Measurements from ENCODE around the gene PGPEP1. TPM values are rescaled to one million over a fixed set of nuclear protein-coding genes. Genes with fewer than 3 reads are reported as not detected.

Gene PGPEP1, protein sequence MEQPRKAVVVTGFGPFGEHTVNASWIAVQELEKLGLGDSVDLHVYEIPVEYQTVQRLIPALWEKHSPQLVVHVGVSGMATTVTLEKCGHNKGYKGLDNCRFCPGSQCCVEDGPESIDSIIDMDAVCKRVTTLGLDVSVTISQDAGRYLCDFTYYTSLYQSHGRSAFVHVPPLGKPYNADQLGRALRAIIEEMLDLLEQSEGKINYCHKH
- total RNA-seq, result 100 to 1,000 TPM; 105 to 109 TPM
- long read RNA-seq, full-length matches to known transcripts, result 7 of 42 reads
- long read RNA-seq, partial matches to known transcripts, result 0 of 42 reads
- long read RNA-seq, other reads (novel, unspliced or antisense), result 35 of 42 reads

DNA sequence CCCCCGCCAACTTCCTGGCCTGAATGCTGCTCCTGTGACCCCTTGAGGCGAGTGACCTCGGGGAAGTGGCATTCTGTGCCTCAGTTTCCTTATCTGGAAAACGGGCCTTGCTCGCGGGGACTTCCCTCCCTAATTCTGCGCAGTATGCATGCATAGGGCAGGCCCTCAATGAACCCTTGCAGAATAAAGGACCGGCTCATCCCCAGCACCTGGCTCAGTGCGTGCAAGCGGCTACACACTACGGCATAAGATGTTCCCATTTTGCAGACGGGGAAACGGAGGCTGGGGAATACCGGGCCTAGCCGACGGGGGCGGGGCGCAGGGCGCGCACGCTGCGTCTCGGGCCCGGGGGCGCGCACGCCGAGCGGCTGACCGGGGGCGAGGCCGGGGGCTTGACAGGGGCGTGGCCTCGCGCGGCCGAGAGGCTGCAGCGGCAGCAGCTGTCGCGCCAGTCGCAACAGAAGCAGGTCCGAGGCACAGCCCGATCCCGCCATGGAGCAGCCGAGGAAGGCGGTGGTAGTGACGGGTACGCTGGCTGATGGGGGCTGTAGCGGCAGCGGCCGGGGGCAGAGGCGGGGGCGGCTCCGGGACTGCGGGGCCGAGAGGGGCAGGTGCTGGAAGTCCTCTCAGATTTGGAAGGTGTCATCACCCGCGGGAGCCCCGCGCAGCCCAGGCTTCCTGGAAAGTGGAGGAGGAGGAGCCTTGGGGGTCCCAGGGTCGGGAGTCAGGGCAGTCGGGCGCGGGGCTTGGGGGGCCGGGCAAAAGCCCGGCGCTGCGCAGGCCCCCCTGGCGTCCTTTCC is at the start of gene PGPEP1:
PGPEP1 (plus strand) TSS at position 409 of the 800 bp plus-strand sequence; CDS start at position 493, 84 bp downstream.
- intact Hi-C loops (cut with DNase I, micrococcal nuclease), result no loop called here
- DNase-seq (peak; percentile 75 to 91), ATAC-seq (peak; percentile 85)

DNA sequence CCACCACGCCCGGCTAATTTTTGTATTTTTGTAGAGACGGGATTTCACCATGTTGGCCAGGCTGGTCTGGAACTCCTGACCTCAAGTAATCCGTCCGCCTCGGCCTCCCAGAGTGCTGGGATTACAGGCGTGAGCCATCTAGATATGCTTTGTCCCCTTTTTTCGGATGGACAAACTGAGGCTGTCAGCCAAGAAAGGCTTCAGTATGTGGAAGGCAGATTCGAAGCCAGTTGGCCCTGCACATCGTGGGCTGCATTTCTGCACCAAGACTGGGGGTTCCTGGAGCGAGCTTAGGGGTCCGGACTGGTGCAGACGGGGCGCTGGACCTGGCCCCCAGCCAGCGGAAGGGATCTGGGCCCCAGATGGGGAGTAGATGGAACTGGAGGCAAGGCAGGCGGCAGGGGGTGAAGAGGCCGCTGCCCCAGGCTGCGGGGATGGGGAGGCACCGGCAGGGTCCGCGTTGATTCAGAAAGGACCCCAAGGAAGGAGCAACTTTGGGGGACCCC is 49.3 kb upstream of the PGPEP1 start:
- intact Hi-C loops (cut with DNase I, micrococcal nuclease), result no loop called here
- DNase-seq, result no peak
- ATAC-seq, result no peak

DNA sequence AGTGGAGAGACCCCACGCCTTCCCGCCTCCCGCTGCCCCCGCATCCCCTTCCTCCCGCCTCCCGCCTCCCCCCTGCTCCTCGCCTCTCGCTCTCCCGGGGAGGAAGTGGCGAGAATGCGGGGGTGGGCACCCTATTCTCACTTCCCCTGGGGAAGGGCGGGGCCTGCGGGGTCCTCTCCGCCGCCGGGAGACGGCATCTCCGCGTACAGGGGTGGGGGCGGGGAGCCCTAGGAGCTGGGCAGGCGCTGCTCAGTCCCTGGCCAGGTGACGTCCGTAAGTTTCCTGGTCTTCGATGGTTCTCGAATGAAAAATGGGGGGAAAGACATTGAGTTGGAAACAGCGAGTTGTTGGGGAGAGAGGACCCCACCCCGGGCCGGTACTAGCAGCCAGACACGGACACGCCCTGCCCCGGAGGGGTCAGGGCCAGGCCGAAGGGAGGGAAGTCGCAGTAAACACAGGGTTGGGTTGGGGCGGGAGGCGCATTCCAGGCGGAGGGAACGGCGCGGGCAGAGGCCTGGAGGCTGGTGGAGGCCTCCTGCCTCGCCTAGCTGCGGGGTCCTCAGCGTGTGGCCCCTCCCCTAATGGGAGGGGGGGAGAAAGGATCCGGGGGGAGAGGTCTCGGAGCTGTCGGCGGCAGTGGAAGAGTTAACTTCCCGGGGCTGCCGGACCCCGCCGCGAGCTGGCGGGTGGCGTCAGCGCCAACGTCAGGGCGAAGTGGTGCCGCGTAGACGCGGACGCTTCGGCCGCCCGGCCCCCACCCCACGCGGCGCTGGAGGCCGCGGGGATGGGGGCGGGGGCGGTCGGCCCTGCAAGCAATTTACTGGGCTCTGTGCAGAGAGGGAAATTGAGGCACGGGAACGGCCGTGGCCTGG is 48.6 kb upstream of the PGPEP1 start:
- DNase-seq (peak; percentile 90 to 92), ATAC-seq (peak; percentile 80)
- intact Hi-C loops (cut with DNase I, micrococcal nuclease), result no loop called here

DNA sequence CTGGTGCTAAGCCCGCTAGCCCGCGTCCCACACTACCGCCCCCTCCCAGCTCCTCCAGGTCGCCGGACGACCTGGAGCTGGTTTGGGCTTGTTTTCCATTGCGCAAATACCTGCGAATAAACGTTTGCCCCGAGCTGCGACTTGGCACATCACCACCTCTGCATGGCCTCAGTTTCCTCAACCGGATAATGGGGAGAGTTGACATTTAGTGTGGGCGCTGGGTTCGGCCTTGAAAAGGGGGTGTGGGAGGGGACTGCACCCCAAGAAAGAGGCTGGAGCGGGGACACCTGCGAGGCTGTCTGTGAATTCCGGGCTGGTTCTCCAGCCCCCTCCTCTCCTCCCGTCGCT is 48.0 kb upstream of the PGPEP1 start:
- intact Hi-C loops (cut with DNase I, micrococcal nuclease), result no loop called here
- ATAC-seq (no peak), DNase-seq (no peak)

DNA sequence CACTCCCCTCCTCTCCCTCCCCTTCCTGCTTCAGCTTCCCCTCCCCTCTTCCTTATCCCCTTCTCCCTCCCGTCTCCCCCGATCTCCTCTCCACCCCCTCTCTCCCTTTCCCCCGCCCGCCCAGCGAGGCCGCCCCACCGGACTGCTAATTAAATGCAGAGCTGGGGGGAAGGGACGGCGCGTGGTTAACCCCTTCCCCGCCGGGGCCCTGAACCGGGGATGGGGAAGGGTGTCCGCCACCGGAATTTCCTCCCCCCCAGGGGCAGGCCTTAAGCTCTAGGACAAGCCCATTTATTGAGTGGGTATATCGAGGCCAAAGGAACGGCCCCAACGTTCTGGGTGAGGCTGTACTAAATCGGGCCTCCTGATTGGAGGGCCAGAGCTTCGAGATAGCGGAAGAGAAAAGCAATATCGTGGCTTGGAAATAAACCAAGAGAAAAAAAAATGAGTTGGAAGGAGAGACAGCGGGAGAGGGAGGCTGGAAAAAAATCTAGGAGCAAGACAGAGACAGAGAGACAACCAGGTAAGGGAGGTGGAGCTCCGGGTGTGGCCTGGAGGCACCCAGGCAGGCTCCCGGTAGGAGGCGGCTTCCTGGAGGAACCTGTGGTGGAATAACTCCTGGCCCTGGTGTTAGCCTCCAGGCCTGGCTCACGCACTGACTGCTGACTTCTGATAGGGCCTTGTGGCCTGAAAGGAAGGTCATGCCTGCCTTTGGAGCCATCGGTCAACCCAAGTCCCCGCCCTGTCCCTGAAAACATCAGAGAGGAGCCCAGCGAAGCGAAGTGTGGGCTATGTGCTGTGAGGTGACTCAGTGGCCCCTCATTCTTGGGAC is 47.4 kb upstream of the PGPEP1 start:
- ATAC-seq (peak; percentile 59), DNase-seq (peak; percentile 81 to 87)
- intact Hi-C loops (cut with DNase I, micrococcal nuclease), result no loop called here

DNA sequence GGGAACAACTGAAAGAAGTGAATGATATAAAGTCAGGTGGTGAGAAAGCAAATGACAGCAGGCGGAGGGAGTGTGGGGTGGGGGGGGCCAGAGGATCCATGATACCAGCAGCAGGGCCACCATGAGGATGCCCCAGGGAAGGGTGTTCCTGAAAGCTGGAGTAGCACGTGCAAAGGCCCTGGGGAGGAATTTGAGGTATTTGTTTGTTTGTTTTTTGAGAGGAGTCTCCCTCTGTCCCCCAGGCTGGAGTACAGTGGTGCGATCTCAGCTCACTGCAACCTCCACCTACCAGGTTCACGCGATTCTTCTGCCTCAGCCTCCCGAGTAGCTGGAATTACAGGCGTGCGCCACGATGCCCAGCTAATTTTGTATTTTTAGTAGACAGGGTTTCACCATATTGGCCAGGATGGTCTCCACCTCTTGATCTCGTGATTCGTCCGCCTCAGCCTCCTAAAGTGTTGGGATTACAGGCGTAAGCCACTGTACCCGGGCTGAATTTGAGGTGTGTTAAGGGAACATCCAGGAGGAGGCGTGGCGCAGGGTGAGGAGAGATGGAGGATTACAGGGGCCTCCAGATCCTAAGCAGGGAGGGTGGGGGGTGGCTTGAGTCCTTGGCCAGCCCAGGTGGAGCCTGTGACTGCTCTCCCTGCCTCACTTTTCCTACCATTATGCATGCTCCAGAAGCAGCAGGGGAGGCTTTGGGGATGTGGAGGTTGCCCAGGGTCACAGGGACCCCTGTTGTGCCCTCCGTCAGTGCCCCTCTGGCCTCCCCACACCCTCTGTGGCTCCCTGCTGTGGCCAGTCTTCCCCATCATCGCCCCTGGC is 46.5 kb upstream of the PGPEP1 start:
- intact Hi-C loops (cut with DNase I, micrococcal nuclease), result no loop called here
- DNase-seq (no peak), ATAC-seq (no peak)

DNA sequence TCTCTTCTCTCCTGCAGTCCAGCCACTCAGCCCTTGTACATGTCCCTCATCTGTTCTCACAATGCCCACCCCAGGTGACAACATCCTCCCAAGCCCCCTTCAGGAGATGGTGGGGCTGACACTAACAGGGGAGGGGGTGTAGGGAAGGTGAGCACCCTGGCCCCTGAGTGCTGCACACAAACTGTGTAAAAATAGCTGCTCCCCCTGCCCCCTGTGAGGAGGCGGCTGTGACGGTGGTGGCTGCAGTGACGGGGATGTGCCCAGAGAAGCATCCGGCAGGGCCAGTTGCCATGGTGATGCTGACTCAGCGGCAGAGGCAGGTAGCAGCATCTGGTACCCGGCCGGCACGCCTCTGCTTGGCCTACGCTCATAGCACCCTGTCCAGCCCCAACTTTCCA is 45.9 kb upstream of the PGPEP1 start:
- intact Hi-C loops (cut with DNase I, micrococcal nuclease), result no loop called here
- ATAC-seq, result no peak
- DNase-seq, result peak in 1 of 2 donors; percentile 70

DNA sequence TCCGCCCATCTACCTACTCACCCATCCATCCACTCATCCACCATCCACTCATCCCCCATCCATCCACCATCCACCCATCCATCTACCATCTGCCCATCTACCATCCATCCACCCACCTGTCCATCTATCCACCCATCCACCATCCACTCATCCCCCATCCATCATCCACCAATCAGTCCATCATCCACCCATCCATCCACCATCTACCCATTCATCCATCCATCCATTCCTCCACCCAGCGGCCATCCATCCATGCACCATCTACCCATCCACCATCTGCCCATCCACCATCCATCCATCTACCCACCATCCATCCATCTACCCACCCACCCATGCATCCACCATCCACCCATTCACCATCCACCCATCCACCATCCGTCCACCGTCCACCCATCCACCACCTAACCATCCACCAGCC is 45.4 kb upstream of the PGPEP1 start:
- no peak for ATAC-seq
- DNase-seq, result no peak
- intact Hi-C loops (cut with DNase I, micrococcal nuclease), result no loop called here

DNA sequence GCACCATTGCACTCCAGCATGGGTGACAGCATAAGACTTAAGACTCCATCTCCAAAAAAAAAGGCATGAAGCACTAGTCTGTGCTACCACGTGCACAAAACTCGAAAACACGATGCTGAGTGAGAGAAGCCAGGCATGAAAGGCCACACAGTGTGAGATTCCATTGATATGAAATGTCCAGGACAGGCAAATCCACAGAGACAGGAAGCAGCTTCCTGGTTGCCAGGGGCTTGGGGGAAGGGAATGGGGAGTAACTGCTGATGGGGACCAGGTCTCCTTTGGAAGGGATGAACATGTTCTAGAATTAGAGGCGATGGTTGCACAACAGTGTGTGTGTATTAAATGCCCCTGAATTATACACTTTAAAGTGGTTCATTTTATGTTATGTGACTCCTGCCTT is 43.1 kb upstream of the PGPEP1 start:
- ATAC-seq, result no peak
- intact Hi-C loops (cut with DNase I, micrococcal nuclease), result no loop called here
- DNase-seq, result no peak

DNA sequence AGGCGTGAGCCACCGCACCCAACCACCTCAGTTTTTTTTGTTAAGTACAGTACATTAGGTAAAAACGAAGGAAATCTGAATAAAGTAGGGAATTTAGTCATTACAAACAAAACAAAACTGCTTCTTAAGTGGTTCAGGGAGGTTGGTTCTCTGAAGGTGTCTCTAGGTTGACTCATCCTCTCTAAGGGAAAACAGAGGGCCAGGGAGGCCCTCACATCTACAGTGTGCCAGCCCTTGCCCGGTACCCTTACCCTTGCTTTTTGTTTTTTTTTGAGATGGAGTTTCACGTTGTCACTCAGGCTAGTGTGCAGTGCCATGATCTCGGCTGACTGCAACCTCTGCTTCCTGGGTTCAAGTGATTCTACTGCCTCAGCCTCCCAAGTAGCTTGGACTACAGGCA is 41.8 kb upstream of the PGPEP1 start:
- intact Hi-C loops (cut with DNase I, micrococcal nuclease), result no loop called here
- DNase-seq, result no peak
- ATAC-seq, result no peak

DNA sequence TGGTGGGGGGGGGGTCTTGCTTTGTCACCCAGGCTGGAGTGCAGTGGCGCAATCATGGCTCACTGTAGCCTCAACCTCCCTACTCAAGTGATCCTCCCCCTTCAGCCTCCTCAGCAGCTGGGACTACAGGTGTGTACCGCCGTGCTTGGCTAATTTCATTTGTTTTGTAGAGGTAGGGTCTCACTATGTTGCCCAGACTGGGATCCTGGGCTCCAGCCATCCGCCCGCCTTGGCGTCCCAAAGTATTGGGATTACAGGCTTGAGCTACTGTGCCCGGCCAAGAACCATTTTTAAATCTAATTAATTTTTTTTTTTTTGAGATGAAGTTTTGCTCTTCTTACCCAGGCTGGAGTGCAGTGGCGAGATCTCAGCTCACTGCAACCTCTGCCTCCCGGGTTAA is 40.7 kb upstream of the PGPEP1 start:
- ATAC-seq, result no peak
- no peak for DNase-seq
- intact Hi-C loops (cut with DNase I, micrococcal nuclease), result no loop called here

DNA sequence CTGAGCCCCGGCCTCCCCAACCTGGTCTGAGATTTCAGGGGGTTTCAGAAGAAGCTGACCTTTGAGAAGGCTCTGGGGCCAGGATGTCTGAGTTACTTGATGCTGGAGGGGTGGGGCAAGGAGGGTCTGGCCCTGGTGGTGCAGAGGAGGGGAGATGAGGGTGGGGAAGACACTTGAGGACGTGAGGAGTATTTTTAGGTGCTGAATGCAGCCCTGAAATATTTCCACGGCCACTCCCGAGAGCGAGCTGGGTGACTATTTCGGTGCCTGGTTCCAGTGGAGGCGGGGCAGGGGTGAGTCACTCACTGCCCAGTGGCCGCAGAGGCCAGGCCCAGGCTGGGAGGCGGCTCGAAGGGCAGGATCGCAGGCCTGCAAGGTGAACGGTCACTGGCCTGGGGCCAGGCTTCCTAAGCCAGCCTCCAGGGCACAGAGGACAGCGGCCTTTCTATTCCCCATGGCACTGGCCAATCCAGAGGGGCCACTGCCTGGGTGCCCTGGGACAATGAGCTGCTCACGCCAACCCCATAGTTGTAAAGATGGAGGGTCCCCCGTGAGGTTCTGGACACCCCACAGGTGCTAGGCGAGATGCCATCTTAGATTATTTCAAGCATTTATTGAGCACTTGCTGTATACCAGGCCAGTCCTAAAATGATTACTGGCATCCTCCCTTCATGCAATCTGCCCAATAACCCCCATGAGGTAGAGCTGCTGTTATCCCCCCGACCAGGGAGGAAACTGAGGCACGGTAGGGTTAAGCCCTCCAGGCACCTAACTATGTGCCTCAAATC is 39.3 kb upstream of the PGPEP1 start:
- ATAC-seq, result peak; percentile 79
- DNase-seq, result peak; percentile 62 to 73
- intact Hi-C loops (cut with DNase I, micrococcal nuclease), result no loop called here

DNA sequence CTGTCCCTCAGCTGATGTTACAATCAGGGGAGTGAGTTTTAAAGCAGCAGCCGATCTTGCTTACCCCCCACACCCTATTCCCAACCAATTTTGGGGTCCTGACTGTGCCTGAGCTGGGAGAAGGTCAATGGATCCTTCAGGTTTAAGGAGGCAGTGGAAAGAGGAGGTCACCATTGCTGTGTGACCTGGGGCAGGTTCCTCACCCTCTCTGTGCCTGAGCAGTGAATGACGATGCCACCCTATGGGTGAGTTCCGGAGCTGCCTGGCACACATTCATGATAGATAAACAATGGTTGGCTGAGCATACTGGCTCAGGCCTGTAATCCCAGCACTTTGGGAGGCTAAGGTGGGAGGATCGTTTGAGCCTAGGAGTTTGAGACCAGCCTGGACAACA is 38.7 kb upstream of the PGPEP1 start:
- DNase-seq, result no peak
- intact Hi-C loops (cut with DNase I, micrococcal nuclease), result no loop called here

DNA sequence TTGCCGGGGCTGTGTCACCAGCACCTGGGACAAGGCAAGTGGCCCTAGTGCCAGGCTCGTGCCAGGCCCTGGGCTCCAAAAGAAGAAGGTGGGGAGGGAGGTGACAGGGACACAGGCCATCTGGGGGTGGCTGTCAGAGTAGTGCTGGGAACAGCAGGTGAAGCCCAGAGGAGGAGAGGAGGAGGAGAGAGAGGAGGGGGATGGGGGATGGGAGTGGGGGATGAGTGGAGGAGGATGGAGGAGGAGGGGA is 36.3 kb upstream of the PGPEP1 start:
- no peak for ATAC-seq
- no peak for DNase-seq
- intact Hi-C loops (cut with DNase I, micrococcal nuclease), result no loop called here

More for the DNA sequence above, 38.7 kb upstream of the PGPEP1 start:
- no peak for ATAC-seq

DNA sequence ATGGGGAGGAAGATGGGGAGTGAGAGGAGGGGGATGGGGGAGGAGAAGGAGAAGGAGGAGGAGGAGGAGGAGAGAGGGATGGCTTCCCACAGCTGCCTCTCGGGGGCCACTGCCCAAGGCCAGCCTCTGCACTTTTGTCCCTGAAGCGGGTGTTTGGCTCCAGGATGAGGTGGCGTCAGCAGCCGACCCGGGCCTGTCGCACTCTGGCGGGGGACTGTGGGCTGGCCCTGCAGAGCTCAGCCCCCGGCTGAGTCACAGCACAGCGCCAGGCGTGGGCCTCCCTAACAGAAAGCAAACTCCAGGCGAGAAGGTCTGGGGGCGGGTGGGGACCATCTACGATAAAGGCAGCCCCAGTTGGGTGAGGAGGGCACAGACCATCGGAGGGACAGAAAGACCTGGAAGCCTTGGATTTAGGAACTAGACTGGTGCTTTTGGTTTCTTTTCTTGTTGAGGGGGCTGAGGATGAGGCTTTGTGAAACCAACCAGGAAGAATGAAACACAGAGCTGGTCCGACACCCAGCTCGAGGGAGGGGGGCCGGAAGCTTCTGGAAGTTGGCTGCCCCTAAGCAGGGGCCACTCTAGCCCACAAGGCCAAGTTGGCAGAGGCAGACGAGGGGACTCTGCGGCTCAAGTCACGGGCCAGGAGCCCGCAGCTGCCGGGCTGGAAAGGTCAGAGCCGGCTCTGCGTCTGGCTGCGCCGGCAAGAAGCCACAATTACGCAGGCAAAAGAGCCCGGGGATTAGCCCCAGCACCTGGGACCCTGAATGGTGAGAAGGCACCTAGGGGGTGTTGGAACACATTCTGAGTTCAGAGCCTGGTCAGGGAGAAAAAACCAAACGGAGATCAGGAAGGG is 35.7 kb upstream of the PGPEP1 start:
- intact Hi-C loops (cut with DNase I, micrococcal nuclease), result no loop called here
- DNase-seq (peak; percentile 71 to 76), ATAC-seq (peak; percentile 38)

DNA sequence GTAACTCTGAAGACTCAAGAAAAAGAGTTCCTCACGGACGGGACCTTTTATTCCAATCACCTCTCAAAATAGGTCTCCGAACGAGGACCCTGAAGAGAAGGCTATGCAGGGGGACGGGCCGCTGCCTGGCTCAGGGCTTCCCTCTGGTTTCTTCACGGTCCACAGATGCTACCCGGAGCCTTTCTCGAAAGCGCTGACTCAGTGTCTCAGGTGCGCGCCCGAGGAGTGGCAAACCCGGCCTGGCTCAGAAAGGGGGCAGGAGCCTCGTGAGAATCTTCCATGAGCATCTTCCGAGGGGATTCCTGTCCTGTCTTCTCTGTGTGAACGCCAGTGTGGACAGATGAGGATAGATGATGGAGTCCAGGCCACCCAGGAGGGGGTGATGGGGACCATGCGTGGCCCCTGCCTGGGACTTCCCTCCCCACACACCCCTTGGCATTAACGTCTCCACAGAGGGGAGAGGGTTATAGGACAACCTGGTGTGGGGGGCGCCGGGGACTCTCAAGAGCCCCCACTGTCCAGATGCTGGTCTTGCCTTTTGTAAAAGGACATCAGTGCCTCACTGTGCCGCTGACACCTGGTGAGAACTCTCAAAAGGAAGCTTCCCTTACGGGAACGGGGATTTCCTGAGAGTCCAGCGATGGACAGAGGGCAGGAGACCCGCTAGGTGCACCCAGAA is 34.0 kb upstream of the PGPEP1 start:
- intact Hi-C loops (cut with DNase I, micrococcal nuclease), result no loop called here
- no peak for ATAC-seq
- DNase-seq, result no peak
